BE2C (cell line): ENCODE results near the gene SLC6A7.
A peak's percentile ranks its signal among the peaks of the same experiment; 100 is the strongest.

Experiments
- DNase-seq: peaks from one replicate; pipeline ENCODE4 v3.0.0-alpha.2; 2020
- H3K27me3 ChIP-seq: fragments of 250-450 bp; sonication (Bioruptor Pico); 2 replicates; pipeline ENCODE4 v1.5.1; 2020; ENCODE audit warnings: mild to moderate bottlenecking
- H3K36me3 ChIP-seq: fragments of 250-450 bp; sonication (Bioruptor Pico); 2 replicates; pipeline ENCODE4 v1.5.1; 2020; ENCODE audit warnings: mild to moderate bottlenecking
- H3K4me1 ChIP-seq: fragments of 250-450 bp; sonication (Bioruptor Pico); 2 replicates; pipeline ENCODE4 v1.5.1; 2020
- H3K4me3 ChIP-seq: 2 replicates; pipeline ENCODE4 v1.5.1; 2011; ENCODE audit warnings: low read depth, low read length
- H3K9me3 ChIP-seq: fragments of 250-450 bp; sonication (Bioruptor Pico); 2 replicates; pipeline ENCODE4 v1.5.1; 2020
- TF ChIP-seq, protein P1 (sequence below): IDR thresholded peaks from 2 replicates; pipeline ENCODE4 v1.5.1; 2012; ENCODE audit warnings: mild to moderate bottlenecking, low read depth, low read length

The SLC6A7 gene

GRCh38 chr5:150157168-150157567 is 32.7 kb upstream of the SLC6A7 start:
- H3K36me3 ChIP-seq: peaks cover 5% of the 10 kb centered on the region; the same call in 1 of the 2 replicates
- H3K27me3 ChIP-seq: no peaks in the 10 kb centered on the region
- TF ChIP-seq, protein P1, sequence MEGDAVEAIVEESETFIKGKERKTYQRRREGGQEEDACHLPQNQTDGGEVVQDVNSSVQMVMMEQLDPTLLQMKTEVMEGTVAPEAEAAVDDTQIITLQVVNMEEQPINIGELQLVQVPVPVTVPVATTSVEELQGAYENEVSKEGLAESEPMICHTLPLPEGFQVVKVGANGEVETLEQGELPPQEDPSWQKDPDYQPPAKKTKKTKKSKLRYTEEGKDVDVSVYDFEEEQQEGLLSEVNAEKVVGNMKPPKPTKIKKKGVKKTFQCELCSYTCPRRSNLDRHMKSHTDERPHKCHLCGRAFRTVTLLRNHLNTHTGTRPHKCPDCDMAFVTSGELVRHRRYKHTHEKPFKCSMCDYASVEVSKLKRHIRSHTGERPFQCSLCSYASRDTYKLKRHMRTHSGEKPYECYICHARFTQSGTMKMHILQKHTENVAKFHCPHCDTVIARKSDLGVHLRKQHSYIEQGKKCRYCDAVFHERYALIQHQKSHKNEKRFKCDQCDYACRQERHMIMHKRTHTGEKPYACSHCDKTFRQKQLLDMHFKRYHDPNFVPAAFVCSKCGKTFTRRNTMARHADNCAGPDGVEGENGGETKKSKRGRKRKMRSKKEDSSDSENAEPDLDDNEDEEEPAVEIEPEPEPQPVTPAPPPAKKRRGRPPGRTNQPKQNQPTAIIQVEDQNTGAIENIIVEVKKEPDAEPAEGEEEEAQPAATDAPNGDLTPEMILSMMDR: no peak
- no peaks in the 10 kb centered on the region for H3K9me3 ChIP-seq
- DNase-seq: no peak
- H3K4me3 ChIP-seq: no peak overlapping the region
- peaks cover 57% of the 10 kb centered on the region for H3K4me1 ChIP-seq

DNA sequence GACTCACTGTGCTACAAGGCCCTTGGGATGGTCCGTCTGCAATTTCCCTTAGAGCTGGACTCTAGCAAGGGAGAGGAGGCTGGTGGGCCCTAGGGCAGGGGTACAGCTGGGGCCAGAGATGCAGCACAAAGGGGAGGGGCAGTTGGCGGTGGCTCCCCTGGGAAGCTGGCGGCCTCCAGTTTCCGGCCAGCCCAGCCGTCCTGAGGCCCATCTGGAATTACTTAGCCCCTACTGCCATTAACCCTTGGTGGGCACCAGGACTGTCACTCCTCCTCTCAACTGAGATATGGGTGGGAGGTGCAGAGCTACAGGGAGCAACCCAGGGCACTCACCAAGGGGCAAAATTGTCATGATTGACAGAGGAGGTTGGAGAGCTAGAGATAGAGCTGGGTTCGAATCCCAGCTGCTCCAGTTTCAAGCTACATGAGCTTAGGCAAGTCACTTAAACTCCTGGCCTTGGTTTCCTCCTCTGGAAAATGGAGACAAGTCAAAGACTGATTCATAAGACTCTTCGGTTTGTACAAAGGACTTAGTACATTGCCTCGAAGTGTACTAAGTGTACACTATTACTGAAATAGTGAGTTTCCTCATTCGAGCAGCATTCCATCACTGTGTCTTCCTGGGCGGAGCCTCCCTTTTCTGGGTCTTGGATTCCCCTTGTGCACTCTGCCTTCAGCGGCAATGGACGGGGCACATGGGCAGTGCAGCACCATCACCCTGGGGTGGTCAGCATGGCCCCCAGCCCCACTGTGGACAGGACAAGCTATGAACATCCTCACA is 31.5 kb upstream of the SLC6A7 start:
- peak; percentile 87 for DNase-seq
- Histone ChIP-seq H3K4me3 (peak overlapping the region; percentile 12; the same call in 1 of the 2 replicates), H3K9me3 (no peaks in the 10 kb centered on the region), H3K27me3 (no peaks in the 10 kb centered on the region), H3K4me1 (peaks cover 49% of the 10 kb centered on the region), H3K36me3 (no peaks in the 10 kb centered on the region)
- TF ChIP-seq, protein P1: no peak

DNA sequence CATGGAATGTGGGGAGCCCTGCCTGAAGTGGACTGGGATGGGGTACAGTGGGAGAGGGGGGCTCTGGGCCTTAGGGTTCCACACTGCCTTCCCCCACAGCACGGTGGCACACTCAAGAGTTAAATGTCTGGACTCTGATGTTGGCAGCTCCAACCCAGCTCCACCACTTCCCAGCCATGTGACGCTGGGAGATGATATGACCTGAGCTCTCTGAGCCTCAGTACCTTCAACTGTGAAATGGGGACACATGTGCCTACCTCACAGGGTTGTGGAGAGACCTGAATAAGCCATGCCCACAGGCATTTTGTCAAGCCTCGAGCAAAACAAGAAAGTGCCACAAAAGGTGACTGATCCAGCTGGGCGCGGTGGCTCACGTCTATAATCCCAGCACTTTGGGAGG is 30.8 kb upstream of the SLC6A7 start:
- Histone ChIP-seq H3K9me3 (no peaks in the 10 kb centered on the region), H3K27me3 (no peaks in the 10 kb centered on the region), H3K36me3 (no peaks in the 10 kb centered on the region), H3K4me3 (no peak overlapping the region), H3K4me1 (peaks cover 43% of the 10 kb centered on the region)
- DNase-seq: no peak
- TF ChIP-seq, protein P1: no peak

GRCh38 chr5:150159741-150160179 is 30.1 kb upstream of the SLC6A7 start:
- TF ChIP-seq, protein P1: no peak
- DNase-seq: peak; percentile 77
- H3K9me3 ChIP-seq: no peaks in the 10 kb centered on the region
- no peaks in the 10 kb centered on the region for H3K36me3 ChIP-seq
- no peaks in the 10 kb centered on the region for H3K27me3 ChIP-seq
- H3K4me3 ChIP-seq: no peak overlapping the region
- peaks cover 43% of the 10 kb centered on the region for H3K4me1 ChIP-seq

GRCh38 chr5:150160448-150161081 is 29.3 kb upstream of the SLC6A7 start:
- Histone ChIP-seq H3K27me3 (no peaks in the 10 kb centered on the region), H3K4me1 (peaks cover 47% of the 10 kb centered on the region), H3K4me3 (no peak overlapping the region), H3K36me3 (no peaks in the 10 kb centered on the region), H3K9me3 (no peaks in the 10 kb centered on the region)
- TF ChIP-seq, protein P1: no peak
- no peak for DNase-seq
